Right atrium auricular region (tissue), 2 donors: ENCODE results near the gene SLC35G3. TPM values are rescaled to one million over a fixed set of nuclear protein-coding genes. Genes with fewer than 3 reads are reported as not detected.
"Not testable (repeated sequence)": the region's sequence is repeated elsewhere in the genome, so short reads cannot be mapped to it uniquely, and the experiment has no call there.

Experiments used
- DNase-seq: peaks from one replicate; pipeline ENCODE4 v3.0.0-alpha.2; 2019; ENCODE audit warnings: low spot score
- H3K27ac ChIP-seq, 2 donors: fragments of 200-600 bp; sonication (generic); 1 replicate in 1 of 2; 2 replicates in 1 of 2; pipeline ENCODE4 v1.5.1; 2016 to 2019
- H3K27me3 ChIP-seq, 2 donors: fragments of 200-600 bp; sonication (generic); one replicate each; pipeline versions ENCODE4 v1.5.1 to v1.6.0; 2017 to 2019
- H3K36me3 ChIP-seq: fragments of 200-600 bp; sonication (generic); one replicate; pipeline ENCODE4 v1.5.1; 2016
- H3K4me1 ChIP-seq, 2 donors: fragments of 200-600 bp; sonication (generic); one replicate each; pipeline versions ENCODE4 v1.5.1 to v1.6.0; 2017 to 2019
- H3K4me3 ChIP-seq, 2 donors: fragments of 200-600 bp; sonication (generic); 1 replicate in 1 of 2; 2 replicates in 1 of 2; pipeline ENCODE4 v1.5.1; 2017 to 2019; ENCODE audit warnings: mild to moderate bottlenecking in 1 of 2, moderate library complexity in 1 of 2
- H3K9me3 ChIP-seq, 2 donors: fragments of 200-600 bp; sonication (generic); one replicate each; pipeline ENCODE4 v1.5.1; 2019
- CTCF ChIP-seq, 2 donors: fragments of 200-600 bp; sonication (generic); IDR thresholded peaks; one replicate each; pipeline ENCODE4 v1.5.1; 2019; ENCODE audit warnings: antibody characterized with exemption in 2 of 2
- total RNA-seq, 2 donors: library from RNA; depleted of rRNA; stranded (reverse); fragments of >200 nt; gene quantifications; one replicate each; pipeline ENCODE4 v1.1.0, GENCODE V29; 2016

Gene SLC35G3
- total RNA-seq, 2 donors from 2014 or later = not detected

GRCh38 chr17:35239823-35240222 lies 45.6 kb upstream of the SLC35G3 start:
- Histone ChIP-seq H3K27ac (no peak overlapping the region), H3K4me1 (peaks cover 0 to 21% of the 10 kb centered on the region in 2 donors), H3K36me3 (no peaks in the 10 kb centered on the region), H3K4me3 (no peak overlapping the region), H3K9me3 (no peaks in the 10 kb centered on the region), H3K27me3 (no peaks in the 10 kb centered on the region)
- no peak for DNase-seq
- TF ChIP-seq CTCF (IDR thresholded peaks at IDR 0.05) = no peak

- Histone ChIP-seq H3K4me3 (no peak overlapping the region), H3K27ac (no peak overlapping the region), H3K9me3 (no peaks in the 10 kb centered on the region), H3K27me3 (no peaks in the 10 kb centered on the region), H3K4me1 (peaks cover 0 to 12% of the 10 kb centered on the region in 2 donors), H3K36me3 (no peaks in the 10 kb centered on the region)
- TF ChIP-seq CTCF (IDR thresholded peaks at IDR 0.05) = no peak
- DNase-seq = no peak
These were observed 44.6 kb upstream of the SLC35G3 start for GRCh38 chr17:35238821-35239220.

- Histone ChIP-seq H3K27me3 (no peaks in the 10 kb centered on the region), H3K4me1 (peaks cover 0 to 7% of the 10 kb centered on the region in 2 donors)
These were observed 42.6 kb upstream of the SLC35G3 start for GRCh38 chr17:35236821-35237220.

GRCh38 chr17:35235917-35236316 lies 41.7 kb upstream of the SLC35G3 start:
- Histone ChIP-seq H3K4me1 (no peaks in the 10 kb centered on the region), H3K4me3 (no peak overlapping the region), H3K36me3 (no peaks in the 10 kb centered on the region), H3K27me3 (no peaks in the 10 kb centered on the region), H3K27ac (no peak overlapping the region), H3K9me3 (no peaks in the 10 kb centered on the region)
- no peak for DNase-seq
- TF ChIP-seq CTCF (IDR thresholded peaks at IDR 0.05) = no peak

More at GRCh38 chr17:35236821-35237220, 42.6 kb upstream of the SLC35G3 start:
- no peak for DNase-seq
- H3K36me3 ChIP-seq = no peaks in the 10 kb centered on the region
- no peaks in the 10 kb centered on the region for H3K9me3 ChIP-seq
- no peak overlapping the region for H3K27ac ChIP-seq
- no peak for TF ChIP-seq CTCF (IDR thresholded peaks at IDR 0.05)
- H3K4me3 ChIP-seq = no peak overlapping the region

GRCh38 chr17:35235289-35235688 lies 41.1 kb upstream of the SLC35G3 start:
- H3K36me3 ChIP-seq = no peaks in the 10 kb centered on the region
- H3K4me1 ChIP-seq = no peaks in the 10 kb centered on the region
- no peak overlapping the region for H3K4me3 ChIP-seq
- H3K27me3 ChIP-seq = no peaks in the 10 kb centered on the region
- H3K9me3 ChIP-seq = no peaks in the 10 kb centered on the region
- DNase-seq = no peak
- no peak overlapping the region for H3K27ac ChIP-seq
- no peak for TF ChIP-seq CTCF (IDR thresholded peaks at IDR 0.05)

GRCh38 chr17:35234315-35234714 lies 40.1 kb upstream of the SLC35G3 start:
- H3K36me3 ChIP-seq, DNase-seq, H3K9me3 ChIP-seq, H3K4me3 ChIP-seq, H3K4me1 ChIP-seq, H3K27ac ChIP-seq, H3K27me3 ChIP-seq: not testable (repeated sequence)
